ENCODE data around the gene AKAP13.
"Not testable (repeated sequence)": the region's sequence is repeated elsewhere in the genome, so short reads cannot be mapped to it uniquely, and the experiment has no call there.

AKAP13 gene

GRCh38 chr15:85348048-85348766, 32.2 kb upstream of the AKAP13 start:
- DNase-seq; in situ Hi-C loops (cut with MboI; ENCODE audit: low pct_unique_long_range_greater_than_20kb, low sequenced_read_pairs): not testable (repeated sequence)

GRCh38 chr15:85349062-85349461, 31.3 kb upstream of the AKAP13 start:
- in situ Hi-C loops (cut with MboI; ENCODE audit: low pct_unique_long_range_greater_than_20kb, low sequenced_read_pairs); DNase-seq: not testable (repeated sequence)

- DNase-seq: no peak
- in situ Hi-C loops (cut with MboI; ENCODE audit: low pct_unique_long_range_greater_than_20kb, low sequenced_read_pairs): no loop called here
These were observed 30.0 kb upstream of the AKAP13 start for GRCh38 chr15:85350395-85350794.

- DNase-seq; in situ Hi-C loops (cut with MboI; ENCODE audit: low pct_unique_long_range_greater_than_20kb, low sequenced_read_pairs): not testable (repeated sequence)
These were observed 28.9 kb upstream of the AKAP13 start for GRCh38 chr15:85351501-85351900.

- no peak for DNase-seq
- in situ Hi-C loops (cut with MboI; ENCODE audit: low pct_unique_long_range_greater_than_20kb, low sequenced_read_pairs): no loop called here
These were observed 28.4 kb upstream of the AKAP13 start for GRCh38 chr15:85351965-85352364.

- in situ Hi-C loops (cut with MboI; ENCODE audit: low pct_unique_long_range_greater_than_20kb, low sequenced_read_pairs): no loop called here
- no peak for DNase-seq
These were observed 26.9 kb upstream of the AKAP13 start for GRCh38 chr15:85353516-85353915.

- DNase-seq: no peak
These were observed 25.9 kb upstream of the AKAP13 start for GRCh38 chr15:85354461-85354860.

GRCh38 chr15:85354948-85355347, 25.5 kb upstream of the AKAP13 start:
- no peak for DNase-seq
- in situ Hi-C loops (cut with MboI; ENCODE audit: low pct_unique_long_range_greater_than_20kb, low sequenced_read_pairs): no loop called here

More at GRCh38 chr15:85354461-85354860, 25.9 kb upstream of the AKAP13 start:
- in situ Hi-C loops (cut with MboI; ENCODE audit: low pct_unique_long_range_greater_than_20kb, low sequenced_read_pairs): no loop called here

GRCh38 chr15:85356276-85356675, 24.1 kb upstream of the AKAP13 start:
- DNase-seq: peak; percentile 45
- in situ Hi-C loops (cut with MboI; ENCODE audit: low pct_unique_long_range_greater_than_20kb, low sequenced_read_pairs): no loop called here

- in situ Hi-C loops (cut with MboI; ENCODE audit: low pct_unique_long_range_greater_than_20kb, low sequenced_read_pairs): no loop called here
- no peak for DNase-seq
These were observed 19.1 kb upstream of the AKAP13 start for GRCh38 chr15:85361323-85361722.

GRCh38 chr15:85362436-85363081, 17.8 kb upstream of the AKAP13 start:
- in situ Hi-C loops (cut with MboI; ENCODE audit: low pct_unique_long_range_greater_than_20kb, low sequenced_read_pairs): no loop called here

GRCh38 chr15:85365980-85366379, 14.4 kb upstream of the AKAP13 start:
- no peak for DNase-seq
- in situ Hi-C loops (cut with MboI; ENCODE audit: low pct_unique_long_range_greater_than_20kb, low sequenced_read_pairs): no loop called here

More at GRCh38 chr15:85362436-85363081, 17.8 kb upstream of the AKAP13 start:
- DNase-seq: no peak

GRCh38 chr15:85367741-85368140, 12.7 kb upstream of the AKAP13 start:
- no peak for DNase-seq
- in situ Hi-C loops (cut with MboI; ENCODE audit: low pct_unique_long_range_greater_than_20kb, low sequenced_read_pairs): no loop called here

- no peak for DNase-seq
- in situ Hi-C loops (cut with MboI; ENCODE audit: low pct_unique_long_range_greater_than_20kb, low sequenced_read_pairs): no loop called here
These were observed 5.6 kb upstream of the AKAP13 start for GRCh38 chr15:85374831-85375230.

GRCh38 chr15:85377269-85377668, 3.1 kb upstream of the AKAP13 start:
- DNase-seq: no peak
- in situ Hi-C loops (cut with MboI; ENCODE audit: low pct_unique_long_range_greater_than_20kb, low sequenced_read_pairs): no loop called here

GRCh38 chr15:85377986-85378385, 2.4 kb upstream of the AKAP13 start:
- no peak for DNase-seq
- in situ Hi-C loops (cut with MboI; ENCODE audit: low pct_unique_long_range_greater_than_20kb, low sequenced_read_pairs): no loop called here

- DNase-seq: no peak
- in situ Hi-C loops (cut with MboI; ENCODE audit: low pct_unique_long_range_greater_than_20kb, low sequenced_read_pairs): no loop called here
These were observed 836 bp upstream of the AKAP13 start for GRCh38 chr15:85379403-85380131.

- in situ Hi-C loops (cut with MboI; ENCODE audit: low pct_unique_long_range_greater_than_20kb, low sequenced_read_pairs): no loop called here
- DNase-seq: peak; percentile 63
These were observed 624 bp downstream of the AKAP13 start for GRCh38 chr15:85380812-85381642.

Measured in KBM-7 (cell line).